UCSD-AML1 (cell line): Measurements from ENCODE around the gene SLFNL1.

ENCODE experiments used
- DNase-seq: peaks from one replicate; lab custom pipeline; 2025; ENCODE audit not compliant: unreplicated experiment; lab: John Stamatoyannopoulos, UW

Gene SLFNL1

GRCh38 chr1:40987439-40988276, 33.9 kb downstream of the SLFNL1 start:
- no peak for DNase-seq

GRCh38 chr1:40986956-40987355, 34.6 kb downstream of the SLFNL1 start:
- no peak for DNase-seq

GRCh38 chr1:40986328-40986783, 35.2 kb downstream of the SLFNL1 start:
- no peak for DNase-seq

GRCh38 chr1:40985875-40986274, 35.6 kb downstream of the SLFNL1 start:
- DNase-seq: no peak

GRCh38 chr1:40985161-40985560, 36.4 kb downstream of the SLFNL1 start:
- no peak for DNase-seq

GRCh38 chr1:40984531-40984930, 37.0 kb downstream of the SLFNL1 start:
- DNase-seq: no peak

GRCh38 chr1:40984066-40984465, 37.5 kb downstream of the SLFNL1 start:
- DNase-seq: no peak

- no peak for DNase-seq
Observed at GRCh38 chr1:40983286-40983685, 38.2 kb downstream of the SLFNL1 start.

- no peak for DNase-seq
Observed at GRCh38 chr1:40982721-40983120, 38.8 kb downstream of the SLFNL1 start.

- DNase-seq: no peak
Observed at GRCh38 chr1:40981691-40982448, 39.7 kb downstream of the SLFNL1 start.

GRCh38 chr1:40980453-40981121, 40.9 kb downstream of the SLFNL1 start:
- DNase-seq: peak; percentile 29

- DNase-seq: no peak
Observed at GRCh38 chr1:40980068-40980452, 41.5 kb downstream of the SLFNL1 start.

- DNase-seq: peak; percentile 94
Observed at GRCh38 chr1:40979241-40980067, 42.1 kb downstream of the SLFNL1 start, which contains the start of gene CTPS1. Gene CTPS1, plus strand, starts transcription at chr1:40979696. Its CDS starts 3,595 bp downstream, at chr1:40983291.

- no peak for DNase-seq
Observed at GRCh38 chr1:40978886-40979240, 42.7 kb downstream of the SLFNL1 start.

GRCh38 chr1:40977716-40978115, 43.8 kb downstream of the SLFNL1 start:
- DNase-seq: no peak

GRCh38 chr1:40976952-40977690, 44.4 kb downstream of the SLFNL1 start:
- no peak for DNase-seq

- no peak for DNase-seq
Observed at GRCh38 chr1:40974945-40975344, 46.6 kb downstream of the SLFNL1 start.

- DNase-seq: no peak
Observed at GRCh38 chr1:40973912-40974311, 47.6 kb downstream of the SLFNL1 start.

GRCh38 chr1:40971966-40972365, 49.6 kb downstream of the SLFNL1 start:
- DNase-seq: no peak

- DNase-seq: no peak
Observed at GRCh38 chr1:40969445-40969844, 52.1 kb downstream of the SLFNL1 start.
